G401.6 (cell line): ENCODE results near the gene NPHS2.

Experiments
- FAIRE-seq: peaks from 2 replicates; lab custom pipeline; 2012; peaks lifted over from hg19 to GRCh38; lab: Jason Lieb, UNC

NPHS2 gene

GRCh38 chr1:179575497-179576314 lies at the start of gene NPHS2:
Gene NPHS2, minus strand, starts transcription at chr1:179575948. Its CDS starts 84 bp downstream, at chr1:179575864.
- FAIRE-seq = no peak

DNA sequence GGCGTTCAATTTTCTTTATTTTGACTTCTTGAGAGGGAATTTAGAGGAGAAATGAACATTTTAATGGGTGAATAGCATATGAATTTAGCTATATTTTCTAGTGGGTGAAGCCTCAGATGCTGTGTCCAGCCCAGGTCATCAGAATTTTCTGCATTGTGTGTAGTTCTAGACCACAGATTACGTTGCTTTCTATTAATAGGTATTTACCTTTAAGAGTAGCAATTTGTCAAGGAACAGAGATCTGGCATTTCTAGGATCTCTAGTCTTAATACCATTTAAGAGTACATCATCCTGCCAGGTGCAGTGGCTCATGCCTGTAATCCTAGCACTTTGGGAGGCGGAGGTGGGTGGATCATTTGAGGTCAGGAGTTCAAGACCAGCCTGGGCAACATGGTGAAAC lies 36.6 kb upstream of the NPHS2 start:
- no peak for FAIRE-seq

DNA sequence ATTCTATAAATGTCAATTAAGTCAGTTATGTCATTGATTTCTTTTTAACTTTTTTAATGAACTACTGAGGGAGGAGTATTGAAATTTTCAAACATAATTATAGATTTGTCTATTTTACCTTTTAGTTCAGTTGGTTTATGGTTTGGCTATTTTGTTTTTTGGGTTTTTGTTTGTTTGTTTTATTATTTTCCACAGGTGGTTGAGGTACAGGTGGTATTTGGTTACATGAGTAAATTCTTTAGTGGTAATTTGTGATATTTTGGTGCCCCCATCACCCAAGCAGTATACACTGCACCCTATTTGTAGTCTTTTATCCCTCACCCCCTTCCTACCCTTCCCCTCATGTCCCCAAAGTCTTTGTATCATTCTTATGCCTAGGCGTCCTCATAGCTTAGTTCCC lies 25.3 kb upstream of the NPHS2 start:
- FAIRE-seq = no peak

DNA sequence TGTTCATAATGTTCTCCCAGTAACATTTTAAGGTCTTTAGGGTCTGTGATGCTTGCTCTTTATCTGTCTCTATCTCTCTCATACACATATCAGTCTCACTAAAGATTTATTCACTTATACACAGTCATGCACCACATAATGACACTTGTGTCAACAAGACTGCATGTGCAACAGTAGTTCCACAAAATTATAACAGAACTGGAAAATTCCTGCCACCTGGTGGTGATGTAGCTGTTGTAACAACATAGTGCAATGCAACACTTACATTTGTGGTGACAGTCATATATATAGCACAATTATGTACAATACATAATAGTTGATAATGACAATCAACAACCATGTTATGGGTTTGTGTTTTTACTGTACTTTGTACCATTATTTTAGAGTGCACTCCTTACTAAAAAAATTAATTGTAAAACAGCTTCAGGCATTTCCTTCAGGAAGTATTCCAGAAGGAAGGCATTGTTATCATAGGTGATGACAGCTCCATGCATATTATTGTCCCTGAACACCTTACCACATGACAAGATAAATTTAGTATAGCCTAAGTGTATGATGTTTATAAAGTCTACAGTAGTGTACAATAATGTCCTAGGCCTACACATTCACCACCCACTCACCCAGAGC lies 24.0 kb upstream of the NPHS2 start:
- FAIRE-seq = peak; percentile 53

- FAIRE-seq = no peak
These were observed 22.9 kb upstream of the NPHS2 start for GRCh38 chr1:179598631-179599030.

GRCh38 chr1:179591592-179592580 lies 16.1 kb upstream of the NPHS2 start, which contains the start of gene TDRD5:
Gene TDRD5, plus strand, starts transcription at chr1:179591832. Its CDS starts 784 bp downstream, at chr1:179592616.
- no peak for FAIRE-seq

DNA sequence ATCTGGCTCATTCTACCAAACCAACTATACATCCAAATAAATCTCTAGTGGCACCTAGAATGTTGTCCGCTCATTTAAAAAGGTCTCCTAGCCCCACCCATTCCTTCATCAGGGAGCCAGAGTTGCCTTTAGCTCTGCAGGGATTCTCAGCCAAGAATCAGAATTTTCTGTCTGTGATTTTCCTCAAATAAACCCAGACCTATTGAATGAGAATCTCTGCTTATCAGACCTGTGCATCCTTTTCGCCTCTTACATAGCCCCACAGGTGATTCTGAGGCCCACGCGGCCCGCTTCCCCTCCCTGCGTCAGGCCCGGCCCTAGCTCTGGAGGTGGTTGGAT lies 15.5 kb upstream of the NPHS2 start:
- FAIRE-seq = no peak

GRCh38 chr1:179590671-179591070 lies 14.9 kb upstream of the NPHS2 start:
- no peak for FAIRE-seq

- no peak for FAIRE-seq
These were observed 13.8 kb upstream of the NPHS2 start for GRCh38 chr1:179589509-179589908.

- no peak for FAIRE-seq
These were observed 12.8 kb upstream of the NPHS2 start for GRCh38 chr1:179588425-179589024.

DNA sequence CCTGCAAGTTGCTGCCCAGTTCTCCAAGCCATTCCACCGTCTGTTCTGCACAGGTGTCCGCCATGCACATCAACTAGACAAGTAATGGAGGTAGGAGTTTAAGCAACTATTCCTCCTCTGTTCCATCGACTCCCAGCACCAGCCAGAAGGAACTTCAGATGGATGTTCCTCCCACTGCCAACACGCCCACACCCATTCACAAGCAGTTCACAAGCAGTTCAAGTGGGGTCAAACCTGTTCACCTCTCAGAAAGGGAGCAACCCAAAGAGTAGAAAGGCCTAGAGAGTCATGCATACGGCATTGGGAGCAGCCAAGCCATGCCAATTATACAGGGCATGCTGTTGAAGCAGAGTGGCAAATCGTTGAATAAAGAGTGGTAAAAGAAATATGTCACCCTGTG lies 11.6 kb upstream of the NPHS2 start:
- FAIRE-seq = no peak

- FAIRE-seq = no peak
These were observed 10.5 kb upstream of the NPHS2 start for GRCh38 chr1:179586107-179586823.

- no peak for FAIRE-seq
These were observed 8.1 kb upstream of the NPHS2 start for GRCh38 chr1:179583771-179584320.

DNA sequence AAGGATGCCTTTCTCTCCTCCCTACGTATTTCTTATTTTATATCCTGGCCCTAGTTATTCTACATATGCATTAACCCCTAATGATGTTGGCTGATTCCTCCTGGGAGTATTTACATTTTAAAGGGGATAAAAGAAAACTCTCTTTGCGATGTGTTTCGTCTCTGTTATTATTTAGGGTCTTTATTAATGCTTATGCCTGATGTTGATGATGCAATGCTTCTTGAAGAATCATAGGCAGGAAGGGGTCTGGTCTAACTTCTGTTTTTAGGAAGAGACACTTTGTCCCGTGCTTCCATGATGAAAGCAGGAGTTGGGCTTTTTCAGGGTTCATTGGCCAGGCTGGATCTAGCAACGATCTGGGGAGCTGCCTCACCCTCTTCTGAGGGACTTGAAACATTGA lies 761 bp upstream of the NPHS2 start:
- no peak for FAIRE-seq

DNA sequence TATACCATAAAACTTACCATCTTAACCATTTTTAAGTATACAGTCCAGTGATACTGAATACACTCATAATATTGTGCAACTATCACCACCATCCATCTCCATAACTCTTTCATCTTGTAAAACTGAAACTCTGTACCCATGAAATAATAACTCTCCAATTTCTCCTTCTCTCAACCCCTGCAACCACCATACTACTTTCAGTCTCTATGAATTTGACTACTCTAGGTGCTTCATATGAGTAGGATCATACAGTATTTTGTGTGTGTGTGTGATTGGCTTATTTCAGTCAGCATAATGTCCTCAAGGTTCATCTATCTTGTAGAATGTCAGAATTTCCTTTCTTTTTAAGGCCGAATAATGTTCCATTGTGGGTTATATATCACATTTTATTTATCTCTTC lies 17.7 kb downstream of the NPHS2 start:
- no peak for FAIRE-seq

DNA sequence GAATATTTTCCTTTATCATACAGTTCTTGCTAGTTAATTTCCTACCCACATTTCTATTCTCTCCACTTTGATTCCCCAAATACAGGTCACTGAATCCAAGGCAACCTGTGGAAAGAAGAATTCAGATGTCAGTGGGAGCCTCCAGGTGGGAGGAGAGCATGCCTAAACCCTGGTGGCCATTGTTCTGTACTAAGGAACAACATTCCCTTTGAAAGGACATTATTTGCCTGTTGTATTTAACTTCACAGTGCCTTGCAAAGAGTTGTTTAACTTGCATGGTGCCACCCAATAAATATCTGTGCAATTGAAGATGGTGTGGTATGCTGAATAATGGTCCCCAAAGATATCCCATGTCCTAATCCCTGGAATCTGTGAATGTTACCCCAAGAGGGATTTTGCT lies 21.3 kb downstream of the NPHS2 start:
- no peak for FAIRE-seq

- FAIRE-seq = no peak
These were observed 24.7 kb downstream of the NPHS2 start for GRCh38 chr1:179550746-179551682.

GRCh38 chr1:179549368-179549700 lies 26.4 kb downstream of the NPHS2 start:
- no peak for FAIRE-seq

DNA sequence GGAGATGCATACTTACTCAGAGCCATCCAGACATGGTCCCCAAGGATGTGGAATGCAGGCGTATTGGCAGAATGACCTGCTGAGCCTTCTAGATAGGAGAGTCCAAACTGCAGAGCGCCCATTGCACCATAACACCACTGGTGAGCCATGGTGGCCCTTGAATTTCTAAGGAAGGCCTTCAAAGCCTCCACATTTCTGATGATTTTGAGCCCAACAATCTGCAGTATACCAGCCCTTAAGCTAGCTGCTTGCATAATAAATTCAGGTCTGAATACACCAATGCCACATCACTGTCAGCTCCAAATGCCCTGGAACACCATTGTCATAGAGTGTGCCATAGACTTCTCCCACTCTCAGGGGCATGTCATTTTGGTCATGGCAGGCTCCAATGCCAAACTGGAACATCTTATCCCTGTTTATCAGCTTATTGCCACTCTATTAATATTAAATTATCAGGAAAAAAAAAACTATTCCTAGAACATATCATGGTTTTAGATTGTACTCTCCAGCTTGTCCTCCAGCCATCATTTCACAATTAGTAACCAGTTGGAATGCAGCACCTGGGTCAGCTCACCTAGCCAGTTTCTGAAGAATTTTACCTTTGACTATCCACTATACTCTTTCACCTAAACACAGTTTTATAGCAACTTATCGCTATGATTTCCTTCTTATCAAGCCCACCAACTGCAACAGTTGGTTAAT lies 26.9 kb downstream of the NPHS2 start:
- FAIRE-seq = no peak
